ENCODE data around the gene MAMDC2.

The MAMDC2 gene

DNA sequence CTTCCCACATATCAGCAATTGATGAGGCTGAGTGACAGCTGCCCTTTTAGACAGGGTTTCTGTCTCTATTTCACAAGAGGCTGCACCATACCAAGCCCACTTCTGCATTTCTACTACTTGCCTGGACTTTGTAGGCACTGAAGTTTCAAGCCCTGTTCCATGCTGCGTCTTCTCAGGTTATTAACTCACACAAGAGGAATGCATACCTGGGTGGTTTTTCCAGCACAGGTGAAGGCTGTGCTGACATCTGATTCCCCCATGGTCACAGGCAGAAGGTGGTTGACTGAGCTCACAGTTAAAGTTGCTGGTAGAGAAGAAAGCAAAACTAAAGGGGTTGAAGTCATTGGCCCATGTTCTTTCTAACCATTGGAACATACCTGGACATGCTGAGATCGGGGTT is 86.6 kb downstream of the MAMDC2 start:
- Histone ChIP-seq H3K27me3 (replicated peaks; ENCODE audit: control insufficient read depth, insufficient read depth, low read length) (no peaks in the 10 kb centered on the region), H3K36me3 (ENCODE audit: control insufficient read depth, insufficient read depth, low read length) (no peaks in the 10 kb centered on the region), H3K4me3 (replicated peaks; ENCODE audit: low read depth, low read length) (no peak overlapping the region)
- TF ChIP-seq CTCF (IDR thresholded peaks at IDR 0.05; ENCODE audit: insufficient read depth, low read length, poor library complexity, severe bottlenecking): no peak
- DNase-seq (ENCODE audit: extremely low read depth, insufficient read length): no peak

DNA sequence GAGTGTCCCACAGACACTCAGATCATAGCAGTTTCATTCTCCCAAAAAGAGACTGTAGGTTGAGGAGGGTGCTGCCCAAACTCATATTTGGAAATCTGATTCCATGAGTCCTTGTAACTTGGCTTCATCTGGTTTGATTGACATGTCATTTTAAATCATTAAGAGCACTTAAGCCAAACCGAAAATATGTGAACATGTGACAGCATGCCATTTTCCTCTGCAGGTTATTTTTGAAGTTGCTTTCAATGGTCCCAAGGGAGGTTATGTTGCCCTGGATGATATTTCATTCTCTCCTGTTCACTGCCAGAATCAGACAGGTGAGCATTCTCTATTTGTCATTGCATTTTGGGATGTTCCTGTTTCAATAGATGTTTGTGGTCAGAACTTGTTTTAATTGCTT is 87.6 kb downstream of the MAMDC2 start:
- DNase-seq (ENCODE audit: extremely low read depth, insufficient read length): no peak

GRCh38 chr9:70133253-70134208 is 89.9 kb downstream of the MAMDC2 start:
- DNase-seq (ENCODE audit: extremely low read depth, insufficient read length): no peak
- Histone ChIP-seq H3K27me3 (replicated peaks; ENCODE audit: control insufficient read depth, insufficient read depth, low read length) (no peaks in the 10 kb centered on the region), H3K4me3 (replicated peaks; ENCODE audit: low read depth, low read length) (no peak overlapping the region), H3K36me3 (ENCODE audit: control insufficient read depth, insufficient read depth, low read length) (no peaks in the 10 kb centered on the region)
- no peak for TF ChIP-seq CTCF (IDR thresholded peaks at IDR 0.05; ENCODE audit: insufficient read depth, low read length, poor library complexity, severe bottlenecking)

More for the DNA sequence above, 87.6 kb downstream of the MAMDC2 start:
- TF ChIP-seq CTCF (IDR thresholded peaks at IDR 0.05; ENCODE audit: insufficient read depth, low read length, poor library complexity, severe bottlenecking): no peak
- H3K36me3 ChIP-seq (ENCODE audit: control insufficient read depth, insufficient read depth, low read length): no peaks in the 10 kb centered on the region
- H3K4me3 ChIP-seq (replicated peaks; ENCODE audit: low read depth, low read length): no peak overlapping the region
- no peaks in the 10 kb centered on the region for H3K27me3 ChIP-seq (replicated peaks; ENCODE audit: control insufficient read depth, insufficient read depth, low read length)

- no peak overlapping the region for H3K4me3 ChIP-seq (replicated peaks; ENCODE audit: low read depth, low read length)
- no peak for TF ChIP-seq CTCF (IDR thresholded peaks at IDR 0.05; ENCODE audit: insufficient read depth, low read length, poor library complexity, severe bottlenecking)
- no peaks in the 10 kb centered on the region for H3K27me3 ChIP-seq (replicated peaks; ENCODE audit: control insufficient read depth, insufficient read depth, low read length)
- H3K36me3 ChIP-seq (ENCODE audit: control insufficient read depth, insufficient read depth, low read length): no peaks in the 10 kb centered on the region
- DNase-seq (ENCODE audit: extremely low read depth, insufficient read length): no peak
Measured at GRCh38 chr9:70134360-70134759, 90.7 kb downstream of the MAMDC2 start.

DNA sequence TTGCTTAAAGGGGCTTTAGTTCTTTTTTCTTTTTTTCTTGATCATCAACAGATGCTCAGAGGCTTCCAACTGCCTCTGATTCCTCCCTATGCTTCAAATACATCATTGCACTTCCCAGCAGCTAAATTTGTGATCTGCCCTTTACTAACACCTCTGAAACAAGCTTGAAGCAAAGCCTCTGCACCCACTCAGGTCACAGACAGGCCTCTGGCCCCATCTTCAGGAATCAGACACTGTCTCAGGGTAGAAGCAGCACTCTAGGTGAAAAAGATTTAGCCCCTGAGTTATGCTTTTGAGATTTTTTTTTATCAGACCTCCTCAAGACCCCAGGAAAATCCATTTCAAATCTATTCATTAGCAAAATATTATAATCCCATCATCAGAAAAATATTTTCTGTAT is 91.5 kb downstream of the MAMDC2 start:
- no peak for TF ChIP-seq CTCF (IDR thresholded peaks at IDR 0.05; ENCODE audit: insufficient read depth, low read length, poor library complexity, severe bottlenecking)
- DNase-seq (ENCODE audit: extremely low read depth, insufficient read length): no peak

More for the DNA sequence above, 91.5 kb downstream of the MAMDC2 start:
- no peaks in the 10 kb centered on the region for H3K36me3 ChIP-seq (ENCODE audit: control insufficient read depth, insufficient read depth, low read length)
- no peak overlapping the region for H3K4me3 ChIP-seq (replicated peaks; ENCODE audit: low read depth, low read length)
- no peaks in the 10 kb centered on the region for H3K27me3 ChIP-seq (replicated peaks; ENCODE audit: control insufficient read depth, insufficient read depth, low read length)
